GM23248 (cell line): ENCODE data around the gene PALB2.

Experiments used
- EZH2 ChIP-seq: fragments of 200-600 bp; sonication (generic); IDR thresholded peaks from 2 replicates; pipeline ENCODE4 v1.6.1; 2018; ENCODE audit warnings: antibody characterized with exemption, mild to moderate bottlenecking; ENCODE audit not compliant: insufficient read depth, poor library complexity, severe bottlenecking
- EZH2phosphoT487 ChIP-seq: fragments of 200-600 bp; sonication (generic); IDR thresholded peaks from 2 replicates; pipeline ENCODE4 v1.6.1; 2018; ENCODE audit warnings: antibody characterized with exemption, moderate library complexity, mild to moderate bottlenecking, low read depth; ENCODE audit not compliant: insufficient read depth

DNA sequence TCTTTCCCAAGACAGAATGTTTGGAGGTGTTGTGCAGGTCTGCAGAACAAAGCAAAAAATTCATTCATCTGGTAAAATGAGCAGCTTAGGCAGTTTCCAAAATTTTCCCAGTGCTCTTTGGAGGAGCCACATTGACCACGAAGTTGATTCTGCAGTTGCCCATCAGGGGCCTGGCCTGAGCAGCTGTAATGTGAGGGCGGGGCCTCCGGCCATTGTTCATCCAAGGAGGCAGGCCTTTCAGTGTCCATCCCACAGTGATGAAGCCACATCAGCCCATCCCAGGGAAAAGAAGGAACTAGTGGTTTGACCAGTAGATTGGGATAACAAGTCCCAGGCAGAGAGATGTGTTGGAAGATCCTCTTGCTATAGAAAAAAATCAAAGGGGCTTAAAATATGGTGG is 73.5 kb downstream of the PALB2 start:
- TF ChIP-seq EZH2 (no peak), EZH2phosphoT487 (no peak)
